SK-N-SH treated with all-trans-retinoic acid at 6 μM for 48 hours (cell line): ENCODE results near the gene TNFRSF12A.

Experiments
- ARNTL ChIP-seq: fragments of 450-650 bp; formaldehyde crosslinking; IDR thresholded peaks from 2 replicates; pipeline ENCODE4 v1.5.0; 2020; ENCODE audit warnings: low read depth, mild to moderate bottlenecking, moderate library complexity, borderline replicate concordance
- CREB5 ChIP-seq: fragments of 250-450 bp; sonication (Bioruptor Pico); IDR thresholded peaks from 2 replicates; pipeline ENCODE4 v1.5.1; 2020; ENCODE audit warnings: low read depth, mild to moderate bottlenecking, moderate library complexity
- CSDC2 ChIP-seq: fragments of 250-450 bp; sonication (Bioruptor Pico); IDR thresholded peaks from 2 replicates; pipeline ENCODE4 v1.5.0; 2020; ENCODE audit warnings: mild to moderate bottlenecking, moderate library complexity
- CSRNP3 ChIP-seq: fragments of 250-450 bp; sonication (Bioruptor Pico); IDR thresholded peaks from 2 replicates; pipeline ENCODE4 v1.5.1; 2021; ENCODE audit warnings: mild to moderate bottlenecking, moderate library complexity
- ESRRG ChIP-seq: fragments of 250-450 bp; sonication (Bioruptor Pico); IDR thresholded peaks from 2 replicates; pipeline ENCODE4 v1.6.1; 2021; ENCODE audit warnings: mild to moderate bottlenecking
- GLIS3 ChIP-seq: fragments of 250-450 bp; sonication (Bioruptor Pico); IDR thresholded peaks from 2 replicates; pipeline ENCODE4 v1.5.0; 2020; ENCODE audit warnings: mild to moderate bottlenecking, moderate library complexity
- OSR1 ChIP-seq: fragments of 250-450 bp; sonication (Bioruptor Pico); IDR thresholded peaks from 2 replicates; pipeline ENCODE4 v1.8.0; 2022; ENCODE audit warnings: moderate library complexity, mild to moderate bottlenecking, inconsistent platforms
- PATZ1 ChIP-seq: fragments of 250-450 bp; sonication (Bioruptor Pico); IDR thresholded peaks from 2 replicates; pipeline ENCODE4 v1.8.0; 2020; ENCODE audit warnings: mild to moderate bottlenecking, moderate library complexity, borderline replicate concordance
- POU6F1 ChIP-seq: fragments of 250-450 bp; sonication (Bioruptor Pico); IDR thresholded peaks from 2 replicates; pipeline ENCODE4 v1.8.0; 2021; ENCODE audit warnings: low read depth, mild to moderate bottlenecking, moderate library complexity, borderline replicate concordance
- TOX ChIP-seq: fragments of 250-450 bp; sonication (Bioruptor Pico); IDR thresholded peaks from 2 replicates; pipeline ENCODE4 v1.8.0; 2021; ENCODE audit warnings: mild to moderate bottlenecking, moderate library complexity, borderline replicate concordance
- ZFP3 ChIP-seq: fragments of 250-450 bp; sonication (Bioruptor Pico); IDR thresholded peaks from 2 replicates; pipeline ENCODE4 v1.5.0; 2020; ENCODE audit warnings: mild to moderate bottlenecking, moderate library complexity
- ZFP30 ChIP-seq: fragments of 450-650 bp; formaldehyde crosslinking; IDR thresholded peaks from 2 replicates; pipeline ENCODE4 v1.5.0; 2022; ENCODE audit warnings: mild to moderate bottlenecking, moderate library complexity
- ZNF565 ChIP-seq: fragments of 450-650 bp; formaldehyde crosslinking; conservative IDR thresholded peaks from 2 replicates; pipeline ENCODE4 v1.5.0; 2020; ENCODE audit warnings: low read depth, mild to moderate bottlenecking, moderate library complexity
- ZNF8 ChIP-seq: fragments of 450-650 bp; formaldehyde crosslinking; IDR thresholded peaks from 2 replicates; pipeline ENCODE4 v1.5.0; 2020; ENCODE audit warnings: mild to moderate bottlenecking, moderate library complexity

GRCh38 chr16:3045758-3046640 lies 25.8 kb downstream of the TNFRSF12A start, which contains the start of gene MMP25:
- no peak for TF ChIP-seq ZFP3
- TF ChIP-seq OSR1 = no peak
- no peak for TF ChIP-seq ESRRG
- TF ChIP-seq CSDC2 (CRISPR knock-in tag) = no peak
- no peak for TF ChIP-seq ARNTL (CRISPR knock-in tag)
- TF ChIP-seq PATZ1 (CRISPR knock-in tag) = no peak
- TF ChIP-seq POU6F1 (CRISPR knock-in tag) = no peak
- no peak for TF ChIP-seq TOX
- no peak for TF ChIP-seq ZNF565 (CRISPR knock-in tag)
- TF ChIP-seq ZNF8 = no peak
- no peak for TF ChIP-seq CSRNP3 (CRISPR knock-in tag)
- TF ChIP-seq GLIS3 (CRISPR knock-in tag) = no peak
- TF ChIP-seq ZFP30 = no peak
- TF ChIP-seq CREB5 (CRISPR knock-in tag) = no peak
